Nephron progenitor cell (in vitro differentiated cells): ENCODE results near the gene AFP.

Source experiments
- DNase-seq: peaks from one replicate; pipeline ENCODE4 v3.0.0; 2021
- H3K27ac Mint-ChIP-seq: 2 replicates; pipeline ENCODE4 v1.8.0; 2021; ENCODE audit warnings: mild to moderate bottlenecking, moderate library complexity, mixed read lengths
- H3K27me3 Mint-ChIP-seq: 2 replicates; pipeline ENCODE4 v1.8.0; 2021; ENCODE audit warnings: mild to moderate bottlenecking, low read depth, mixed read lengths; ENCODE audit not compliant: poor library complexity
- H3K36me3 Mint-ChIP-seq: 2 replicates; pipeline ENCODE4 v1.8.0; 2021; ENCODE audit warnings: low read depth, mixed read lengths
- H3K4me1 Mint-ChIP-seq: 2 replicates; pipeline ENCODE4 v1.8.0; 2021; ENCODE audit warnings: mixed read lengths
- H3K4me3 Mint-ChIP-seq: 2 replicates; pipeline ENCODE4 v1.8.0; 2021; ENCODE audit warnings: mild to moderate bottlenecking, moderate library complexity, mixed read lengths
- H3K9me3 Mint-ChIP-seq: 2 replicates; pipeline ENCODE4 v1.8.0; 2021; ENCODE audit warnings: mild to moderate bottlenecking, moderate library complexity, mixed read lengths
- CTCF ChIP-seq: fragments of 200-600 bp; sonication (generic); IDR thresholded peaks from 2 replicates; pipeline ENCODE4 v1.5.0; 2021; ENCODE audit warnings: antibody characterized with exemption

The AFP gene

GRCh38 chr4:73438582-73439215, 2.7 kb downstream of the AFP start:
- H3K27ac Mint-ChIP-seq = no peak overlapping the region
- H3K9me3 Mint-ChIP-seq = no peaks in the 10 kb centered on the region
- H3K27me3 Mint-ChIP-seq = no peaks in the 10 kb centered on the region
- no peak overlapping the region for H3K4me3 Mint-ChIP-seq
- no peaks in the 10 kb centered on the region for H3K4me1 Mint-ChIP-seq
- no peak for DNase-seq
- H3K36me3 Mint-ChIP-seq = no peaks in the 10 kb centered on the region
- no peak for TF ChIP-seq CTCF

GRCh38 chr4:73439445-73439844, 3.4 kb downstream of the AFP start:
- Mint-ChIP-seq H3K27ac (no peak overlapping the region), H3K9me3 (no peaks in the 10 kb centered on the region), H3K4me3 (no peak overlapping the region), H3K27me3 (no peaks in the 10 kb centered on the region), H3K36me3 (no peaks in the 10 kb centered on the region), H3K4me1 (no peaks in the 10 kb centered on the region)
- DNase-seq = no peak
- no peak for TF ChIP-seq CTCF

GRCh38 chr4:73439991-73440390, 4.0 kb downstream of the AFP start:
- no peaks in the 10 kb centered on the region for H3K9me3 Mint-ChIP-seq
- no peaks in the 10 kb centered on the region for H3K27me3 Mint-ChIP-seq
- no peak for TF ChIP-seq CTCF
- H3K4me3 Mint-ChIP-seq = no peak overlapping the region
- no peak overlapping the region for H3K27ac Mint-ChIP-seq
- H3K36me3 Mint-ChIP-seq = no peaks in the 10 kb centered on the region
- H3K4me1 Mint-ChIP-seq = no peaks in the 10 kb centered on the region
- DNase-seq = no peak

- no peaks in the 10 kb centered on the region for H3K36me3 Mint-ChIP-seq
- DNase-seq = no peak
- no peaks in the 10 kb centered on the region for H3K27me3 Mint-ChIP-seq
Observed at GRCh38 chr4:73440653-73441052, 4.6 kb downstream of the AFP start.

GRCh38 chr4:73442275-73442674, 6.3 kb downstream of the AFP start:
- Mint-ChIP-seq H3K27ac (no peak overlapping the region), H3K9me3 (no peaks in the 10 kb centered on the region), H3K4me1 (peaks cover 4% of the 10 kb centered on the region), H3K27me3 (no peaks in the 10 kb centered on the region), H3K36me3 (no peaks in the 10 kb centered on the region), H3K4me3 (no peak overlapping the region)
- no peak for DNase-seq
- no peak for TF ChIP-seq CTCF

More at GRCh38 chr4:73440653-73441052, 4.6 kb downstream of the AFP start:
- Mint-ChIP-seq H3K4me1 (no peaks in the 10 kb centered on the region), H3K4me3 (no peak overlapping the region), H3K27ac (no peak overlapping the region), H3K9me3 (no peaks in the 10 kb centered on the region)
- TF ChIP-seq CTCF = no peak

GRCh38 chr4:73443224-73443623, 7.2 kb downstream of the AFP start:
- Mint-ChIP-seq H3K4me3 (no peak overlapping the region), H3K9me3 (no peaks in the 10 kb centered on the region)
- no peak for TF ChIP-seq CTCF

More at GRCh38 chr4:73443224-73443623, 7.2 kb downstream of the AFP start:
- H3K27ac Mint-ChIP-seq = no peak overlapping the region
- H3K27me3 Mint-ChIP-seq = no peaks in the 10 kb centered on the region
- no peak for DNase-seq
- H3K36me3 Mint-ChIP-seq = no peaks in the 10 kb centered on the region
- peaks cover 4% of the 10 kb centered on the region for H3K4me1 Mint-ChIP-seq
